AG04449 (cell line): ENCODE data around the gene IGSF3.

ENCODE experiments used
- CTCF ChIA-PET: fragments of 350-600 bp; formaldehyde crosslinking; extraction: SDS; loops from one replicate; lab custom pipeline; 2021; ENCODE audit warnings: antibody characterized with exemption; lab: Yijun Ruan, JAX
- POLR2A ChIA-PET: fragments of 400-600, 350-600 bp; formaldehyde crosslinking; extraction: SDS; loops from one replicate; lab custom pipeline; 2020; ENCODE audit warnings: antibody characterized with exemption, inconsistent platforms; lab: Yijun Ruan, JAX
- DNase-seq: peaks from one replicate; pipeline ENCODE4 v3.0.0-alpha.2; 2010; ENCODE audit warnings: low read depth, low spot score
- H3K4me3 ChIP-seq: 2 replicates; pipeline ENCODE4 v1.5.1; 2011; ENCODE audit warnings: low read depth, mild to moderate bottlenecking, control low read depth, low read length
- TF ChIP-seq, protein P1 (sequence below): IDR thresholded peaks from one replicate; pipeline ENCODE4 v1.5.1; 2011; ENCODE audit warnings: mild to moderate bottlenecking, moderate library complexity, low read length, control low read depth, inconsistent platforms; ENCODE audit not compliant: insufficient read depth; ENCODE audit errors: missing control alignments

Gene IGSF3

DNA sequence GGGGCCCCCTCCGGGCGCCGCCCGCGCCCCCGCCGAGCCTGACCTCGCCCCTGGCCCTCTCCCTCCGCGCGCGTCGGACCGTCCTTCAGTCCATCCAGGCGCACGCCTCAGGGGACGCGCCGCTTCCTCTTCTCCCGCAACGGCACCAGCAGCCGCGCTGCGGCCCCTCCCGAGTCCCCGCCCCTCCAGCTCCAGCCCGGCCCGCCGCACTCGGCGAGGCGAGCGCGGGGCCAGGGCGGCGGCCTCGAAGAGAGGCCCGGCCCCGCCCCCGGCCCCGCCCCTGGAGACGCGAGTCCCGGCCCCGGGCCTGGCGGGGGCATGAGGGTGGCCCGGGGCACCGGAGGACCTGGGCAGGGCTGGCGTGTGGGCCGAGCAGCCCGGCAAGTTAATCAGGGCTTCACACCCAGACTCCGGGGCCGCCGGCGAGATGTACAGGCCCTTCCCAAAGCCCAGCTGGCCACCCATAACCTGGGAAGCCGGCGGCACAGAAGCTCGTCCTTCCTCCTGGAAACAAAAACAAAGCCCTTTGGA is at the start of gene IGSF3:
Gene IGSF3, minus strand, starts transcription at position 159 of the 531 bp plus-strand sequence. CDS start 1,407 bp downstream, outside the sequence.
- peak within 1 kb of the TSS; percentile 46 for H3K4me3 ChIP-seq
- no peak for DNase-seq
- POLR2A ChIA-PET, result no interaction called here
- CTCF ChIA-PET, result interaction anchor here (1.0 kb wide), 1 partner anchor 10 kb away, joined by 3 read pairs; no protein-coding TSS in a partner anchor
- TF ChIP-seq, protein P1, sequence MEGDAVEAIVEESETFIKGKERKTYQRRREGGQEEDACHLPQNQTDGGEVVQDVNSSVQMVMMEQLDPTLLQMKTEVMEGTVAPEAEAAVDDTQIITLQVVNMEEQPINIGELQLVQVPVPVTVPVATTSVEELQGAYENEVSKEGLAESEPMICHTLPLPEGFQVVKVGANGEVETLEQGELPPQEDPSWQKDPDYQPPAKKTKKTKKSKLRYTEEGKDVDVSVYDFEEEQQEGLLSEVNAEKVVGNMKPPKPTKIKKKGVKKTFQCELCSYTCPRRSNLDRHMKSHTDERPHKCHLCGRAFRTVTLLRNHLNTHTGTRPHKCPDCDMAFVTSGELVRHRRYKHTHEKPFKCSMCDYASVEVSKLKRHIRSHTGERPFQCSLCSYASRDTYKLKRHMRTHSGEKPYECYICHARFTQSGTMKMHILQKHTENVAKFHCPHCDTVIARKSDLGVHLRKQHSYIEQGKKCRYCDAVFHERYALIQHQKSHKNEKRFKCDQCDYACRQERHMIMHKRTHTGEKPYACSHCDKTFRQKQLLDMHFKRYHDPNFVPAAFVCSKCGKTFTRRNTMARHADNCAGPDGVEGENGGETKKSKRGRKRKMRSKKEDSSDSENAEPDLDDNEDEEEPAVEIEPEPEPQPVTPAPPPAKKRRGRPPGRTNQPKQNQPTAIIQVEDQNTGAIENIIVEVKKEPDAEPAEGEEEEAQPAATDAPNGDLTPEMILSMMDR, result no peak

DNA sequence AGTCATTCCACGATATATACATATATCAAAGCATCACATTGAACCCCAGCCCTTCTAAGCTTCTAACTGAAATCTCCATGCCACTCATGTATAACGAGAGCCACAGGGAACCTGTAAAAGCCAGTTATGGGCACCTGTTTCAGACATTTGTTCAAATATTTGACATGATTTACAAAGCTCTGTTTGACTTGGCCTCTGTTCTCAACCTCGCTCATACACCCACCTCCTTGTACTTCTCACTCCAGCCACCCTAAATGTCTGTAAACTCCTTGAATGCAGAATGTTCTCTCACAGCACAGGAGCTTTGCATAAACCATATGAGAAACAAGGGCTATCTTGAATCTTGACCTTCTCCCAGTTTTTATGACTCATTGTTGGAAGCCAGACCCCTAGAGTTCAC is 49.8 kb upstream of the IGSF3 start:
- ChIA-PET CTCF (interaction anchor here (1.0 to 2.5 kb wide), 2 partner anchors 9 to 101 kb away, joined by 3 to 10 read pairs; no protein-coding TSS in a partner anchor), POLR2A (no interaction called here)
- TF ChIP-seq, protein P1, result no peak
- DNase-seq, result no peak
- H3K4me3 ChIP-seq, result no peak overlapping the region

DNA sequence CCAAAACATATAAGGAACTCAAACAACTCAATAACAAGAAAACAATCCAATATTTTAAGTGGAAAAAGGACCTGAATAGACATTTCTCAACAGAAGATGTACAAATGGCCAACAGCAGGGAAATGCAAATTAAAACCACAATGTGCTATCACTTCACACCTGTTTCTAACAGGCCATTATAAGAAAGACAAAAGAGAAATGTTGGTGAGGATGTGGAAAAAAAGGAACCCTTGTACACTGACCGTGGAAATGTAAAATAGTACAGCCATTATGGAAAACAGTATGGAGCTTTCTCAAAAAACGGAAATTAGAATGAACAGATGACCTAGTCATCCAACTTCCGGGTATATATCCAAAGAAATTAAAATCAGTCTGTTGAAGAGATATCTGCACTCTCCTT is 48.9 kb upstream of the IGSF3 start:
- no peak overlapping the region for H3K4me3 ChIP-seq
- no peak for DNase-seq
- ChIA-PET POLR2A (no interaction called here), CTCF (interaction anchor here (1.0 to 2.5 kb wide), 2 partner anchors 8 to 10 kb away, joined by 5 to 10 read pairs; no protein-coding TSS in a partner anchor)
- TF ChIP-seq, protein P1, result no peak

DNA sequence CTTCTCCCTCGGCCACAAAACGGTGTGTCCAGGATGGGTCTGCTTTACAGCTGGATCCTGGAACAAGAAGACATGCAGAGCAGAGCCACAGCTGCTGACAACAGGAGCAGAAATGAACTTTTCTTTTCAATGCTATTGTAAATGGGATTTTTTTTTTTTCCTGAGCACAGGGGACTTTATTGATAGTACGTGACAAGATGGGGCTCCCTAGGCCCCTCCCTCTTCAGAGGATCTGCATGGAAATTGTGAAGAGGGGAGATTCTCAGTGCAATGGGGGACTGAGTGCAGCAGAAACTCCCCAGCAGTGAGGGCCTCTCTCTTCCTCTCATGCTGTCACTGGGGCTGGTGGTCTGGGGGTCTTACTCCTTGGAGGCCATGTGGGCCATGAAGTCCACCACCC is 45.9 kb upstream of the IGSF3 start:
- CTCF ChIA-PET, result no interaction called here
- no peak overlapping the region for H3K4me3 ChIP-seq
- no peak for DNase-seq
- POLR2A ChIA-PET, result no interaction called here
- TF ChIP-seq, protein P1, result no peak

DNA sequence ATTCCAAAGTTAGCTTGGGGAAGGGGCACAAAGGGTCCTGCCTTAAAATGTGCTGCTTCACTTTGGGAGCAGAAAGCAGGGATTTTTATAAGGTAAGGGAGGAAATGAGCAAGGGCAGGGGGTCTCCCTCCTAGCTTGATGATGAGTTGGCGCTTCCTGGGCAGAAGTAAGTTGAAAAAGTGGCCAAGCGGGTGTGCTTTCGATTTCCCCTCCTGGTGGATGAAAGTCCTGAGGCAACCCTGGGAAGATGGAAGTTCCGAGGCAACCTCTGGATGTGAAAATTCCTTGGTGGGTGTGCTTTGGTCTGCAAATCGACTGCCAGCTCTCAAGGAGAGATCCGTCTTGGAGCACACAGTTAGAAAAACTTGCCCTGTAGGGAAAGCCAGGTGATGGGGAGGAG is 45.0 kb upstream of the IGSF3 start:
- DNase-seq, result no peak
- H3K4me3 ChIP-seq, result no peak overlapping the region
- TF ChIP-seq, protein P1, result no peak
- ChIA-PET CTCF (interaction anchor here (1.0 to 1.5 kb wide), 2 partner anchors 12 to 339 kb away, joined by 3 to 6 read pairs; no protein-coding TSS in a partner anchor), POLR2A (no interaction called here)

DNA sequence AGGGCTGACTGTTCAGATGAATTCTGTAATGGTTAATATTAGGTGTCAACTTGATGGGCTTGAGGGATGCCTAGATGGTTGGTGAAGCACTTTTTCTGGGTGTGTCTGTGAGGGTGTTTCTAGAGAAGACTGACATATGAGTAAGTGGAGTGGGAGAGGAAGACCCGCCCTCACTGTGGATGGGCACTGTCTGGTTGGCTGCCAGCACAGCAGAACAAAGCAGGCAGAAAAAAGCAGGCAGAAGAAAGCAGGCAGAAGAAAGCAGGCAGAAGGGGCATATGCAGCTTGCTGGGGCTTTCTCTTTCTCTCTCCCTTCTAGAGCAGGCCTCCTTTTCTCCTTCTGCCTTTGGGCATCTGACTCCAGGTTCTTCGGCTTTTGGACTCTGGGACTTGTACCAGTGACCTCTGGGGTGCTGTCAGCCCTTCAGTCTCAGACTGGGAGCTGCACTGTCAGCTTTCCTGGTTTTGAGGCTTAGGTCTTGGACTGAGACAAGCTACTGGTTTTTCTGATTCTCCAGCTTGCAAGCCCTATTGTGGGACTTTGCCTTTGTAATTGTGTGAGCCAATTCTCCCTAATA is 43.8 kb upstream of the IGSF3 start:
- POLR2A ChIA-PET, result no interaction called here
- TF ChIP-seq, protein P1, result no peak

More for the DNA sequence above, 43.8 kb upstream of the IGSF3 start:
- DNase-seq, result no peak
- no peak overlapping the region for H3K4me3 ChIP-seq
- CTCF ChIA-PET, result interaction anchor here (1.0 to 1.5 kb wide), 2 partner anchors 13 to 340 kb away, joined by 3 to 6 read pairs; no protein-coding TSS in a partner anchor
